Smooth muscle cell (in vitro differentiated cells): Measurements from ENCODE around the gene SNRPD2. TPM values are rescaled to one million over a fixed set of nuclear protein-coding genes. Genes with fewer than 3 reads are reported as not detected.

ENCODE experiments used
- DNase-seq: peaks from one replicate; lab custom pipeline; 2025; ENCODE audit not compliant: unreplicated experiment; lab: John Stamatoyannopoulos, UW
- H2AFZ ChIP-seq: fragments of 200-600 bp; sonication (generic); 2 replicates; pipeline ENCODE4 v1.6.0; 2016; ENCODE audit warnings: antibody characterized with exemption, low read depth, mild to moderate bottlenecking
- H3F3A ChIP-seq: fragments of 200-600 bp; sonication (generic); 2 replicates; pipeline ENCODE4 v1.6.0; 2017; ENCODE audit warnings: antibody characterized with exemption, low read depth
- H3K27ac ChIP-seq: fragments of 200-600 bp; sonication (generic); 2 replicates; pipeline ENCODE4 v1.5.1; 2016; ENCODE audit warnings: low read depth, mild to moderate bottlenecking
- H3K27me3 ChIP-seq: fragments of 200-600 bp; sonication (generic); 2 replicates; pipeline ENCODE4 v1.6.1; 2016; ENCODE audit warnings: low read depth, mild to moderate bottlenecking
- H3K36me3 ChIP-seq: fragments of 200-600 bp; sonication (generic); 2 replicates; pipeline ENCODE4 v1.5.1; 2016; ENCODE audit warnings: low read depth
- H3K4me1 ChIP-seq: fragments of 200-600 bp; sonication (generic); 2 replicates; pipeline ENCODE4 v1.5.1; 2016; ENCODE audit warnings: low read depth
- H3K4me2 ChIP-seq: fragments of 200-600 bp; sonication (generic); 2 replicates; pipeline ENCODE4 v1.6.0; 2016; ENCODE audit warnings: mild to moderate bottlenecking
- H3K4me3 ChIP-seq: fragments of 200-600 bp; sonication (generic); 2 replicates; pipeline ENCODE4 v1.5.1; 2016; ENCODE audit warnings: mild to moderate bottlenecking
- H3K79me2 ChIP-seq: fragments of 200-600 bp; sonication (generic); 2 replicates; pipeline ENCODE4 v1.6.0; 2016; ENCODE audit warnings: low read depth, mild to moderate bottlenecking
- H3K9ac ChIP-seq: fragments of 200-600 bp; sonication (generic); 2 replicates; pipeline ENCODE4 v1.6.0; 2016; ENCODE audit warnings: low read depth
- H3K9me3 ChIP-seq: fragments of 200-600 bp; sonication (generic); replicated peaks from 2 replicates; pipeline ENCODE4 v1.5.1; 2016; ENCODE audit warnings: low read depth
- H4K20me1 ChIP-seq: fragments of 200-600 bp; sonication (generic); 2 replicates; pipeline ENCODE4 v1.6.0; 2016; ENCODE audit warnings: low read depth
- WGBS: methylation state at CpG from one replicate; pipeline ENCODE4 v1.1.7; 2016; ENCODE audit warnings: low lambda C conversion rate; 5-methylcytosine and 5-hydroxymethylcytosine counted together
- polyA plus RNA-seq: library from polyadenylated mRNA; unstranded; fragments of >200 nt; fragmentation: Nextera tagmentation; extraction: Ambion mirVana; gene quantifications from 2 replicates; pipeline ENCODE4 v1.2.1, GENCODE V29; 2016
- total RNA-seq: library from RNA; depleted of rRNA; stranded (reverse); fragments of >200 nt; gene quantifications from 2 replicates; pipeline ENCODE4 v1.2.3, GENCODE V29; 2014
- TF ChIP-seq, protein P1 (sequence below): fragments of 200-600 bp; sonication (generic); IDR thresholded peaks from 2 replicates; pipeline ENCODE4 v1.5.1; 2017; ENCODE audit warnings: borderline replicate concordance, mild to moderate bottlenecking, antibody characterized with exemption; ENCODE audit not compliant: insufficient read depth, poor library complexity, severe bottlenecking

Gene SNRPD2
- total and polyA plus RNA-seq, 2 experiments from 2014 or later = 234 to 690 TPM

DNA sequence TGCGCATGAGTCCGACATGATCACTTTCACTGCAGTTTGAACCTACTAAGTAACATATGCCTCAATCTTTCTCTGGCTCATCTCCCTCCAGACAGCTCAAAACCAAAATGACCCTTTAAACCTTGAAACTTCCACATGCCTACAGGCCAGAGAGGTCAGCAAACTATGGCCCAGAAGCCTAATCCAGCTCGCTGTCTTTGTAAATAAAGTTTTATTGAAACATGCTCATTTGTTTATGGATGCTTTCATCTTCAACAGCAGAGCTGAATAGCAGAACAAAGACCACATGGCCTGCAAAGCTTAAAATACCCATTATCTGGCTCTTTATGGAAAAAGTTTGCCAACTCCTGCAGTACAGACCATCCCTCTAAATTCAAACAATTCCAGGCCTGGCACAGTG is 23.4 kb upstream of the SNRPD2 start:
- 76% methylated on average over 3 of the region's 3 CpGs for WGBS
- TF ChIP-seq, protein P1, sequence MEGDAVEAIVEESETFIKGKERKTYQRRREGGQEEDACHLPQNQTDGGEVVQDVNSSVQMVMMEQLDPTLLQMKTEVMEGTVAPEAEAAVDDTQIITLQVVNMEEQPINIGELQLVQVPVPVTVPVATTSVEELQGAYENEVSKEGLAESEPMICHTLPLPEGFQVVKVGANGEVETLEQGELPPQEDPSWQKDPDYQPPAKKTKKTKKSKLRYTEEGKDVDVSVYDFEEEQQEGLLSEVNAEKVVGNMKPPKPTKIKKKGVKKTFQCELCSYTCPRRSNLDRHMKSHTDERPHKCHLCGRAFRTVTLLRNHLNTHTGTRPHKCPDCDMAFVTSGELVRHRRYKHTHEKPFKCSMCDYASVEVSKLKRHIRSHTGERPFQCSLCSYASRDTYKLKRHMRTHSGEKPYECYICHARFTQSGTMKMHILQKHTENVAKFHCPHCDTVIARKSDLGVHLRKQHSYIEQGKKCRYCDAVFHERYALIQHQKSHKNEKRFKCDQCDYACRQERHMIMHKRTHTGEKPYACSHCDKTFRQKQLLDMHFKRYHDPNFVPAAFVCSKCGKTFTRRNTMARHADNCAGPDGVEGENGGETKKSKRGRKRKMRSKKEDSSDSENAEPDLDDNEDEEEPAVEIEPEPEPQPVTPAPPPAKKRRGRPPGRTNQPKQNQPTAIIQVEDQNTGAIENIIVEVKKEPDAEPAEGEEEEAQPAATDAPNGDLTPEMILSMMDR = no peak
- DNase-seq = no peak
- H2AFZ ChIP-seq = no peak overlapping the region
- H3K4me1 ChIP-seq = no peaks in the 10 kb centered on the region
- no peaks in the 10 kb centered on the region for H3K27me3 ChIP-seq
- H3F3A ChIP-seq = no peaks in the 10 kb centered on the region
- peaks cover 69% of the 10 kb centered on the region for H3K79me2 ChIP-seq
- no peak overlapping the region for H3K27ac ChIP-seq
- no peaks in the 10 kb centered on the region for H4K20me1 ChIP-seq
- no peak overlapping the region for H3K4me2 ChIP-seq
- no peaks in the 10 kb centered on the region for H3K36me3 ChIP-seq
- H3K9me3 ChIP-seq = no peaks in the 10 kb centered on the region
- no peak overlapping the region for H3K9ac ChIP-seq
- no peak overlapping the region for H3K4me3 ChIP-seq

DNA sequence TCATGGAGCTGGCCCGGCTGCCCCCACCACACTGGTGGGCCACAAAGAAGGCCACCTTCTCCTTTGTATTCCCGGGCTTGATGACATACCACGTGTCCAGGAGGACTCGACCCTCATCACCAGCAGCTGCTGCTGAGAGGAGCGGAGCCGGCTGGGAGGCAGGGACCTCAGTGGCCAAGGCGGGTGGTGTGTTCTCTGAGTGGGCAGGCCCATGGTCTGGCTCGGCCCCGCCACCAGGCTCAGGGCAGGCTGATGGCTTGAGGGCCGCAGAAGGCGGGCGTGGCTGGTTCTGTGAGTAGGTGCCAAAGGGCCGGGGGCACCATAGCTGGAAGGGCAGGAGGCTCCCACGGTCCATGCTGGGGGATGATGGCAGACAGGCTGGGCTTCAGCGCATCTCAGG is 21.4 kb upstream of the SNRPD2 start:
- no peak for DNase-seq
- H3K4me3 ChIP-seq = no peak overlapping the region
- H3K27me3 ChIP-seq = no peaks in the 10 kb centered on the region
- no peak overlapping the region for H3K4me2 ChIP-seq
- H3K27ac ChIP-seq = no peak overlapping the region
- whole genome bisulfite sequencing = 97% methylated on average over 15 of the region's 15 CpGs
- no peaks in the 10 kb centered on the region for H3K9me3 ChIP-seq
- no peak overlapping the region for H3K9ac ChIP-seq
- H2AFZ ChIP-seq = no peak overlapping the region
- no peaks in the 10 kb centered on the region for H3F3A ChIP-seq
- H3K4me1 ChIP-seq = no peaks in the 10 kb centered on the region
- TF ChIP-seq, protein P1 = no peak
- no peaks in the 10 kb centered on the region for H3K36me3 ChIP-seq
- no peaks in the 10 kb centered on the region for H4K20me1 ChIP-seq
- H3K79me2 ChIP-seq = peaks cover 62% of the 10 kb centered on the region

DNA sequence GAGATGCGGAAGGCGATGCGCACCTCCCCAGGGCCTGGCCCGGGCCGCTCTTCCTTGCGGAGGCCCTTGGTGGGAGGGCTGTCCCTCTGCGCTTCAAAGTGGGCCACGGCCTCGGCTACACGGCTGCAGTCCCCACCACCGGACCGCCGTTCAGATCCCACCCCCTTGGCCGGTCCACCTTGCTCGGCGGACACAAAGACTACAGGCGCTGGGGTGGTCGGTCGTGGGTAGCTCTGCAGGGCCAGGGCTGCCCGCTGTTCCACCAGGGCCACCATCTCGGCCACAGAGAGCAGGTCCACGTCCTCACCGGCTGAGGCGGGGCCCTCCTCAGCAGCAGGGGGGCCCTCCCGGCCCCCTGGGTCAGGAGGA is 20.9 kb upstream of the SNRPD2 start:
- no peaks in the 10 kb centered on the region for H3F3A ChIP-seq
- no peak for DNase-seq
- H3K27me3 ChIP-seq = no peaks in the 10 kb centered on the region
- no peak overlapping the region for H3K4me3 ChIP-seq
- H3K9me3 ChIP-seq = no peaks in the 10 kb centered on the region
- no peak overlapping the region for H2AFZ ChIP-seq
- TF ChIP-seq, protein P1 = no peak
- no peak overlapping the region for H3K27ac ChIP-seq
- WGBS = 99% methylated on average over 25 of the region's 25 CpGs
- no peak overlapping the region for H3K4me2 ChIP-seq
- no peaks in the 10 kb centered on the region for H3K4me1 ChIP-seq
- H4K20me1 ChIP-seq = no peaks in the 10 kb centered on the region
- no peaks in the 10 kb centered on the region for H3K36me3 ChIP-seq
- peaks cover 62% of the 10 kb centered on the region for H3K79me2 ChIP-seq
- H3K9ac ChIP-seq = no peak overlapping the region

DNA sequence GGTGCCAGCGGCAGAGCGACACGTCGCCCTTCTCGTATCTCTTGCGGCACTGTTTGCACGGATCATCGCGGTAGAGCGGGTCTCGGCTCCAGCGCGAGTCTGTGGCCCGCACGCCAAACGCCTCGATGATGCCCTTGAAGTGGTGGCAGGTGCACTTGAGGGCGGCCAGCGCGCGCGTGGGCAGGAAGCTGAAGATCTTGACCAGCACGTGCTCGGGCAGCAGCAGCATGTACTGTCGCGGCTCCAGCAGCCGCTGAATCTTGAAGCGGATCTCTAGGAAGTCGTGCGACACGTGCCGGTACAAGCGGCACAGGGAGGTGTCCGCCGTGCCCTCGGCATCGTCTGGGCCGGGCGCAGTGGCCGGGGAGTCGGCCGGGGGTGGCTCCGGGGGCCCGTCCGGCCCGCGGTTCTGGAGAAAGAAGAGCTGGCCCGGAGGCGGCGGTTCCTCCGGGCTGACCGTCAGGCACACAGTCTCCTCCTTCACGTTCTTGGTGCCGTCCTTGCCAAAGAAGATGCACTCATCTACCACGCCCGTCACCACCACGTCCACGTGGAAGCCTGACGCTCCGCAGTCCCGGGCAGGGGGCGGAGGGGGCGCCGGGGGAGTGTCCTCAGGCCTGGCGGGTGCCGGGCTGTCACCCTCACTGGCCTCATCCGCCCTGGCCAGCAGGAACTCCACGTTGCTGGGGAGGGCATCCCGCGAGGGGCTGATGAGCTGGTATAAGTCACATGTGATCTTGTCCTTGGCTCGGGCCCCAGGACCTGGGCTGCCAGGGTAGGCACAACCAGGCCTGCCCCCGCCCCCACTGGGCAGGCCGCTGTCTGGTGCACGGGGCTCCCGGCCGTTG is 20.3 kb upstream of the SNRPD2 start:
- Histone ChIP-seq H3K4me2 (no peak overlapping the region), H3K4me3 (no peak overlapping the region), H3K4me1 (no peaks in the 10 kb centered on the region), H3K27ac (no peak overlapping the region), H3F3A (peaks cover 4% of the 10 kb centered on the region), H3K9ac (no peak overlapping the region), H3K36me3 (no peaks in the 10 kb centered on the region), H3K9me3 (no peaks in the 10 kb centered on the region), H3K27me3 (no peaks in the 10 kb centered on the region), H2AFZ (no peak overlapping the region), H3K79me2 (peaks cover 62% of the 10 kb centered on the region), H4K20me1 (no peaks in the 10 kb centered on the region)
- no peak for DNase-seq
- TF ChIP-seq, protein P1 = no peak
- WGBS = 98% methylated on average over 62 of the region's 76 CpGs
